Stimulated activated CD8-positive, alpha-beta memory T cell treated with anti-CD3 and anti-CD28 coated beads, Interleukin-12 subunit alpha, Interleukin-12 subunit beta, amount 100 ng/mL, for 1 hour (primary cell): Measurements from ENCODE around the gene DSE.

Experiments used
- DNase-seq: peaks from one replicate; pipeline ENCODE4 v3.0.0-alpha.2; 2020; ENCODE audit warnings: low read depth

The DSE gene

DNA sequence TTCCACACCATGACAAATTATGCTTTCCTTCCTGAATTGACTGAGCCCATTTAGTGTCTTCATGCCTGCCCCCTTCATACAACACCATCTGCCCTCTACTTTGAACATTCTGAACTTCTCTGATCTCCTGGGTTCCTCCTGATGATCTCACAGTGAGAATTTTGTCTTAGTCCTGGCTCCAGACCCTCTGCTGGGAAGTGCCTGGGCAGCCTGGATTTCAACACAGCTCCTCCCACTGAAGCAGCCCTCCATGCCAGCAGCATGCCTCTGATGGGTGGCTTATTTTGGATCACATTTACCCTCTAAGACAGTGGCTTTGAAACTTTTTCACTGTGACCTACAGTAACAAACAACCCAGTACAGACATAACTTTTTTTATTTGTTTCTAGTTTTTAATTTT, 41.5 kb downstream of the DSE start:
- no peak for DNase-seq

DNA sequence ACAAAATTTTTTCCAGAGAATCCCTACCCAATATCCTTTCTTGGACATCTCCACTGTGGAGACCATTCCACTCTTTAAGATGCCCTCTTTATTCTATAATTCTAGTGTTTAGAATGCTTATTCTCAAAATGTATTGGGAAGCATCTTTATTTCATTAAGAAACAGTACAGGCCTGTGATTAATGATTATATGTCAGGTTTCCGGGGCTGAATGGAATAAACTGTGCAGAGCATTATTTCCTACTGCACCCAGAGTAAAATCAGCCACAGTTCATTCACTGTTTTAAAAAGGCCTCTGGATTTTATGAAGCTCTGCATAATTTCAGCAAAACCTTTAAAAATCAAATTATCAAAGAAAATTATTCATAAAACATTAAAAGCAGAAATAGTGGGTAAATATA, 42.6 kb downstream of the DSE start:
- DNase-seq, result no peak

DNA sequence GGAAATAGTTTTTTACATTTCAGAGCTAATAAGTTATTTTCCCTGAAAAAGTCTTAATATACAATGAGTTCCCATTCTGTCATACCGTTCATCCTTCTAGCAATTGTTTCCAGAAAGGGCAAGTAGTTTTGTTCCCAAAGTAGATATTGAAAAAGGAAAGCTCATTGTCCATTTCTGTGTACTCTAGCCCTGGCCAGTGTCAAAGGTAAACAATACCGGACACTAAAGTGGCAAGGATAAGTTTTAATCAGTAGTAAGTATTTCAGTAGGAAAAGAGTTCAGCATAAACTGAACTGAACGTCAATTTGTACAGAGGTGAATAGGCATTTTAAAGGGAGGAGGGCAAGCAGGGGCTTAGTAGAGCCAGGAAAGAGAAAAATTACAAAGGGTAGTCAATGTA, 46.9 kb downstream of the DSE start:
- DNase-seq, result no peak

DNA sequence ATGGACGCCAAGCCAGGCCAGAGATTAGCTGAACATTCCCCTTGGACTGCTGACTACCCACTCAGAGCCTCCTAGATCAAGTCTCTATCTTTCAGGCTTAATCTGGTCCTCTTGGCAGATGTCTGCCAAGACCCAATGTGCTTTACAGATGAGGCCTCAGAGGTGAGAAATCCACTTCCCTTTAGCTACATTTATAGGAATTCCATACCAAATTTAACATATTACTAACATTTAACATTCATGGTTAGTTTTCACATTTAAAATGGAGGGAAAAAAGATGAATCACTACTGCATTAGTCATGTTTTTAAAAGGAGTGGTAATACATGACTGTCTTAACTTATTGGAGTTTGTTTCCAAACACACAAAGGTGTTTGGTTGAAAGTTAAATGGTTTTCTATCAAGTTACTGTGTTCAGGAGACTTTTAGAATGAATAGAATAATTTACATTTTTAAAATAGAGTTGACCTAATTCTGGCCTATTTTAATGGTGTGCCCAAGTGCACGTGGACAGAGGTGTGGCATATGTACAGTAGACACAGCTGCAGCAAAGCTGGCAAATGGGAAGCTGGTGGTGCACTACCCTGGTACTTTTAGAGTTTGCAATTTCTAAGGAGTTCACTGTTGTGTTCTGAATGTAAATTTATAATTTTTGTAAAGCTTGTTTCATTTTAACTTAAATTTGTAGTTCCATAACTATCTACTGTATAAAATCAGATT, 48.5 kb downstream of the DSE start:
- DNase-seq, result no peak

DNA sequence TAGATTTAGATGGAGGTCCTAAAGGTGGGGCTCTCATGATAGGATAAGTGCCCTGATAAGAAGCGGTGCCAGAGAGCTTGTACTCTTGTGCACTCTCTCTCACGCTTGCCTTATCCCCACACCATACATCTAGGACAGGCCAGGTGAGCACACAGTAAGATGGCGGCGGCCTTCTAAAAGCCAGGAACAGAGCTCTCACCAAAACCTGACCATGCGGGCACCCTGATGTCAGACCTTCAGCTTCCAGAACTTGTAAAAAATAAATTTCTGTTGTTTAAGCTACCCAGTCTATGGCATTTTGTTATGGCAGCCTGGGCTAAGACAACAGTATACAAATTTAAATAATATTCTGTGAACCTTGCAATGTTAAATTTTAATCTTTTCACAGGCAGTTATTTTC, 49.6 kb downstream of the DSE start:
- DNase-seq, result no peak

DNA sequence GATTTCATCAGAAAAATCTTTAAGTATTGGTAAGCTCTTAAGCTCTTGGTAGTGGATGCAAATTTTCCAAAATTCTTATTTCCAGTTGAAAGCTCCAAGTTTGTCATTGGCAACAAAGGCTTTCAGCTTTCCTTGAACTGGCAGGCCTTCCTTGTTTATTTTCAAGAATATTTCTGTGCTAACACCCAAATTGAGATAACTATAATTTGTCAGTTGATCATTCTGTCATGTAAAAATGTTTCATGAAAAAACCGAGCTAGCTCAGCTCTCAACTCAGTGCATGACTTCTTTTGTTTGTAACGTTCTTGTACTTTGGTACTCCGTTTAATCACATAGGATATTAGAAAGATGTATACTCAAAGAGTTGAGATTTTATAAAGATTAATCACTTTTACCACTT, 51.5 kb downstream of the DSE start:
- DNase-seq, result no peak

DNA sequence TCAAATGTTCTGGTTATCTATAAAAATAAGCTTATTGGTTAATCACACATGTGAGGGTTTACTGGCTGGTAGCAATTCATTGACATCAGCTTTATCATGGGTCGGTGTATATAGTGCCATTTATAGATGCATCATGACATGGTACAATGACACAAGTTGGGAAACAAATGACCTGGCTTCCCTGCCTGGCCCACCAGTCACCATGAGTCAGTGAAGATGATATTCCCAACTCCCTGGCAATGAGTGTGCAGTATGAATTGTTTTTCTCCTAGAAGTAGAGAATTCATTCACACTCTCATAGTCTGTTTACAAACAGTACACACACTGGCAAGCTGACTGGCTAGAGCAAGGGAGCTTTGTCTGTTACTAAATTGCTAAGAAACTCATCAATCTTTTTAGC, 53.3 kb downstream of the DSE start:
- DNase-seq, result no peak

DNA sequence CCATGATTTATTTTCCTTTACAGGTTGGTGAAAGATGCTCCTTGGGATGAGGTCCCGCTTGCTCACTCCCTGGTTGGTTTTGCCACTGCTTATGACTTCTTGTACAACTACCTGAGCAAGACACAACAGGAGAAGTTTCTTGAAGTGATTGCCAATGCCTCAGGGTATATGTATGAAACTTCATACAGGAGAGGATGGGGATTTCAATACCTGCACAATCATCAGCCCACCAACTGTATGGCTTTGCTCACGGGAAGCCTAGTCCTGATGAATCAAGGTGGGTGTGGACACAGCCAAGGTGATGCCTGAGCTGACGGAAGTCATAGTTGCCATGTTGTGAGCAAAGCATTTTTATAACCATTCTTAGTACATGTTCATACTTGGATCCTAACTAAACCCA, 55.8 kb downstream of the DSE start:
- DNase-seq, result no peak

DNA sequence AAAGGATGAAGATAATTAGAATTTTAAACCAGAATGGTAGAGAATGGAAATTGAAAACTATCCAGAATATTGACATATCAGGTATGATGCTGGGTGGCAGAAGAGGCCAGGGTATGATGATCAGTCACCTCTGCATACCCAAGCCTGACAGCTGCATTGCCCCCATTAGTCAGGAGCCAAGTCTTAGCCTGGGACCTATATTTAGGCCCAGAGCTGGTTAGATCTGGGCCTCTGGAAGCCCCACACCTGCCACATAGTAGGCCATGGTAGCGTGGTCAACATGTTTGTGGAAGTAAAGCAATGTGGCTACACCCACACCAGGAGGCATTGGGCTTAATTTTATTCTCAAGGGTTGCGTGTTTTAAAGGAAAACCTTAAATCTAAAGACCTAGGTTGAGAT, 58.4 kb downstream of the DSE start:
- no peak for DNase-seq

DNA sequence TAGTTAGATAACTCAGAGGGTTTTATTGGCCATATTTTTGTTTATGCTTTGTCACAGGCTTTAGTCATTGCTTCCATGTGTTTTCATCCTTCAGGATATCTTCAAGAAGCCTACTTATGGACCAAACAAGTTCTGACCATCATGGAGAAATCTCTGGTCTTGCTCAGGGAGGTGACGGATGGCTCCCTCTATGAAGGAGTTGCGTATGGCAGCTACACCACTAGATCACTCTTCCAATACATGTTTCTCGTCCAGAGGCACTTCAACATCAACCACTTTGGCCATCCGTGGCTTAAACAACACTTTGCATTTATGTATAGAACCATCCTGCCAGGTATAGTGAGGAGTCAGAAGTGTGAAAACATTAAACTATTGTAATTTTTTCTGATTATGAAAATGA, 60.1 kb downstream of the DSE start:
- DNase-seq, result no peak

DNA sequence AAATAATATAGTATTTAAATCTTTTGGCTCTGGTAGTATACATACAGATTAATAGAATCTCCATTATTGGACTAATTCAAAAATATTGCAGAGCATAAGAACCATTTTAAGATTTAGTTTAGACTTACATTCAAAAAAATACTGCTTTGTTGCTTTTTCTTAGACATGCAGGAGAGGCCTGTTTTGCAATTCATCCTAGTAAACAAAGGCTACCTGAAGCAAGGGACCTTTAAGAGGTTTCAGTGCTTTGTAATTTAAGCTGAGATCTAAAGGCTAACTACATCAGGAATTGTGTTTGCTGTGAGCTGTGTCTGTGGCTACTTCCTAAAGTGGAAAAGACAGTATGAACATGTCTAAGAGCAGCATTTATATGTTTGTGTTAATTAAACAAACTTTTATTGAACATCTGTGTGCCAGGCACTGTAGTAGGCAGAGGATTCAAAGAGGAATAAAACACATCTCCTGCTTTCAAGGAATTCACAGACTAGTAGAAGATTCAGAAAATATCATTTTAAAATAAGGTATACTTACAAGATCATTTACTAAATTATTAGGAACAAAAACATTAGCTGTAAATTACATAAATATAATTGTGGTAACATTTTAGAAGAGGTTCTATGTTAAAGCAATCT, 61.3 kb downstream of the DSE start:
- DNase-seq, result no peak

DNA sequence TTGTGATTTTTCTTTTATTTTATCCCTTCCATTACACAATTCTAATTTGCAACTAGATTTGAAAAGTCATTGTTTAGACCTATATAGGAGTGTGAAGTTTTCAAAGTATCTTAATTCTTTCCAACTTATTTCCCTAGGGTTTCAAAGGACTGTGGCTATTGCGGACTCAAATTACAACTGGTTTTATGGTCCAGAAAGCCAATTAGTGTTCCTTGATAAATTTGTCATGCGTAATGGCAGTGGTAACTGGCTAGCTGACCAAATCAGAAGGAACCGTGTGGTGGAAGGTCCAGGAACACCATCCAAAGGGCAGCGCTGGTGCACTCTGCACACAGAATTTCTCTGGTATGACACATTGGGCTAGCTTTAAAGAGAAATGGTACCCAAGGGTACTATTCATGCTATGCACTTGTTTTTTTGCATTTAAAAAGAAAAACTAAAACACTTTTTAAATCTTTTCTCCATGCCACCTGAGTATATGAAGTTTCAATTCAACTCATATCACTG, 62.5 kb downstream of the DSE start:
- DNase-seq, result no peak

DNA sequence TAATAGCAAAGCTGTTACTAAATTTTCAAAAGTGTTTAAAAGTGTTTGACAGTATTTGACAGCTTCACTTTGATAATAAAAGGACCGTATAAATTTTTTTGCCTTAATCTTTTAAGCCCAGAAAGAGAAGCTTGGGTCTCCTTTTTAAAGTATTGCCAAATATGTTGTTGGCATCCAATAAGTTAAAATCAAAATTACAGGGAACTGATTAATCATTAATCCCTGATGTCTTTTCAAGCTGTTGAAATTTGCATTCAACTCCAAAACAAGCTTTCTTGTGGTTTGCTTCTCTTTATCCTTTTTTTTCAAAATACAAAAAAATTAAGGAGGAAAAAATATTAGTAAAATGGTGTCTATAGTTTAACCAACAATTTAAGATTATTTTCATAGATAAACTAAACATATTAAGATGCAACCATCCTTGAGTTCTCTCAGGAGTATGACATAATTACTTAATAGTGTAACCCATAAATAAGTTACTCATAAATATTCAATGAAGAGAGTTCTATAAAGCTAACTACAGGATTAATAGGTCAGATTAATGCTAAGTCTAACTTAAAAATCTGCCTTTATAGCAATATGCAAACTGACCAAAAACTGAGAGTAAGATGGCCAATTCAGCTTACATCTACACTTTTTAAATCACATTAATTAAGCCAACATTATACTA, 63.4 kb downstream of the DSE start:
- no peak for DNase-seq

DNA sequence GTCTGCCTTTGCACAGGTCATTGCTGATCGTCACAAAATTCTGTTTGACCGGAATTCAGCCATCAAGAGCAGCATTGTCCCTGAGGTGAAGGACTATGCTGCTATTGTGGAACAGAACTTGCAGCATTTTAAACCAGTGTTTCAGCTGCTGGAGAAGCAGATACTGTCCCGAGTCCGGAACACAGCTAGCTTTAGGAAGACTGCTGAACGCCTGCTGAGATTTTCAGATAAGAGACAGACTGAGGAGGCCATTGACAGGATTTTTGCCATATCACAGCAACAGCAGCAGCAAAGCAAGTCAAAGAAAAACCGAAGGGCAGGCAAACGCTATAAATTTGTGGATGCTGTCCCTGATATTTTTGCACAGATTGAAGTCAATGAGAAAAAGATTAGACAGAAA, 65.8 kb downstream of the DSE start:
- DNase-seq, result no peak

DNA sequence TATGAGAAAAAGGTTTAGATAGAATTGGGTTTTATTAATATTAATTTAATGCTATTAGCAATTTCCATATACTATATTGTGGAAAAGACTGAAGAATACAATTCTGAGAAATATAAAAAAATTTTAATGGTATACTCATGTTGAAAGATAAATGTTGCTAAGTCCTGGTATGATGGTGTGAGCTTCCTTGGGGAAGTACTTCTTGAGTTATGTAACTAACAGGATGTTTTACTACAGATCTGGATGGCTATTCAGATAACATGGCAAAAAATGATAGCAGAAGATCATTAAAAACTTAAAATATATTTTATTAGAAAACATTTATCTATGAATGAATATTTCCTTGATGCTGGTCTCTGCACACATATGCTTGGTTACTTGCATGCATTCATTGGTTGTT, 66.9 kb downstream of the DSE start:
- DNase-seq, result no peak

DNA sequence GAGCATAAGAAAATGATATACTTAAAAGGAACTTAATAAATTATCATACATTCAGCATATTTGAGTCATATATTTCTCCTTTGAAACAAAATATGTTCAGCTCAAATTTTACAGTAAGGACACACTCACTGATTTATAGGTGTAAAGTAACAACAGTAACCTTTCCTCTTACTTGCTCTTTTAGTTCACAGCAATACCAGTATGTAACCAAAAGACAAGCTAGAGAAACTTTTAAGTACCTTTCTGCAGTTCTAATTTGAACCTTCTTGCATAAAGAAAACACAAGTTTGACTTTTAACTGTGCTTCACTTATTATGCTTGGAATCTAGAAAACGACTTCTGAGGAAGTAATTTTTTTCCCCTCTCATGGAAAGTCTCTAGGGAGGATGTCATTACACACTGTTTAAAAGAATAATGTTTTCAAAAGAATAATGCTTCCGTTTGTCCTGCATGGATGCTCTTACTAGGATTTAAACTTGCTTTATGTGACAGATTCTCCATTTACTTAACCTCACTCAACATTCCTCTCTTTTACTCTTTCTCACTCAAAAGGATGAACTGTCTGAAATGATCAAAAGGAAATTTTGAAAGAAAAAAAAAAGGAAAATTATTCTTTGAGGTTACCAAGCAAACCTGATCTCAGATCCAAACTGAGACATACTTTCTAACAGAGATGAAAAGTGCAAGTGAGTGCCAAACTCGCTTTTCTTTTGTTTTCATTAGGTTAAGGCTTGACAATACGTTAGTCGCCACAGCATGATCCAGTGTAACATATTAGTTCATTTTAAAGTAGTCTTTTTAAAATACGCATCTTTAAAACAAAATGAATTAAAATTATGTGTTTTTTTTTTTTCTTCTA, 68.1 kb downstream of the DSE start:
- DNase-seq, result no peak

DNA sequence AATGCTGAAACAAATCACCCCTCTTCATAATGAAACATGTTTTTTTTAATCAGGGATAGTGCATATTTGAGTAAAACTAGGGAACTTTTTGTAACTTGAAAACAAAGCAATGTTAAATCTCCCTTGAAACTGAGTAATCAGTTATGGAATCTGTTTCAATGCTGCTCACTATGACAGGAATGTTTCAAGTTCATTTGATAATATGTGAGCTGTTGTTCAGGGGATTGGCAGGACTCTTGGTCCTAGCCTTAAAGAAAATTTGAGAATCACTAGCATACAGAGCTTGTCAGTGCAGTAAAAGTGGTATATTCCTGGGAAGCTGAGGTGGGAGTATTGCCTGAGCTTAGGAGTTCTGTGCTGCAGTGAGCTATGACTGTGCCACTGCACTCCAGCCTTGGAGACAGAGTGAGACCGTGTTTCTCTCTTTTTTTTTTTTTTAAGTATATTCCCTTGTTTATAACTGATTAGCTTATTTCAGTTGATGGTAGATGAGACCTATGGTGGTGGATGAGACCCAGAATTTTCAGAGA, 68.8 kb downstream of the DSE start:
- no peak for DNase-seq

DNA sequence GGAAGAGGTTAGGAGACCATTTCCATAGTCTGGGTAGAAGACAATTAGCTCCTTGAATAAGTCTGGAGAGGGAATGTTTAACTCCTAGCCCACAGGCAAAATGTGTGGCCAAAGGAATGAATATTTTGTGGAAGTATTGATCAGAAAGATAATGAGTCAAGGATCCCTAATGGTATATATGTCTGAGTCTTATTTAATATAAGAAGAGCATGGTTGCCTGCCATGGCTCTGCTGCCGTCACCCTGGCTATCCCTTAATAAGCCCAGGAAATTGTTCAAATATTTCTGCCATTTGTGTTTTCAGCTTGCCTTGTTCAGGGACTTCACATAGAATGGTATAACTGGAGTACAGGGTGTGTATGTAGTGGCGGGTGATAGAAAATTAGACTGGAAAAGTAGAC, 72.4 kb downstream of the DSE start:
- DNase-seq, result no peak

DNA sequence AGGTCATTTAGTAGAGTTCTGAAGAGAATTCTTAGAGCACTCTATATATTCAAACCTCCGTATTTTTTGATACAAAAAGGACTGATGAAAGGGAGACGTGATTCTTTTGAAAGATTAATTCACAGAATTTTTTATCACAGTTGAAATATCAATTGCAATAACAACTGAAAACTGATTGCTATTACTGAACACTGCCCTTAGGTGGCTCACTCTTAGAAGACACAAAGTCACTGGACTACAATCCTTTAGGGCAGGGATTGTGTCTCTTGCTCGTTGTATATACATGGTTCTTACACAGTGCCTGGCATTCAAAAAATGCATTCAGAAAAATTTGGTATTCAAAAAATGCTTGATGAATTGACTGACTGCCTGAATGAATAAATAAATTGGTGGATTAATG, 73.3 kb downstream of the DSE start:
- DNase-seq, result no peak

DNA sequence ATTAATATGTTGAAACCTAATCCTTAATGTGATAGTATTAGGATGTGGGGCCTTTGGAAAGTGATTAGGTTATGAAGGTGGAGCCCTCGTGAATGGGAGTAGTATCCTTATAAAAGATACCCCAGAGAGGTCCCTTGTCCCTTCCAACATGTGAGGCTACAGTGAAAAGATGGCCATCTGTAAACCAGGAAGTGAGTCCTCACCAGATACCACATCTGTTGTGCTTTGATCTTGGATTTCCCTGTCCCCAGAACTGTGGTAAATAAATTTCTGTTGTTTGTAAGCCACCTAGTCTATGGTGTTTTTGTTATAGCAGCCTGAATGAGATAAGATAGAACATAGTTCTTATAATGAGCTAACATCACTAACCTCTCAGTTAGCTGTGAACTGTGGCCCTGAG, 73.8 kb downstream of the DSE start:
- no peak for DNase-seq

DNA sequence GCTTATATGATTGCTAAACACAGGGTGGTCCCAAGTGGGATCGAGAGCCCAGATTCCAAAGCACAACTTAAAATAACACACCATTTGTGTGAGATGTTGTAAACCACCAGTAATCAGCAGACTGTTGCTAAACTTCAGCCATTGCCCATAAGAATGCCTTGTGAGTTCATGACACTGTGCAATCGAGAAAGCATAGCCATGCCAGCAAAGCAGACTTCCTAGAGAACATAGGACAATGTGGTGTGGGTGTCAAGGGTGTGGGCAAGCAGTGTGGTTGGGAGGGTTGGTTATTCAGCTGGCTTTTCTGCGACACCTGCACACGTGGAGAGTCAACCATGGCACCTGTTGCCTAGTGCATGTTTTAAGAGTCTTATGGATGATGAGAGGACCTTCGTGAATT, 74.4 kb downstream of the DSE start:
- DNase-seq, result no peak

DNA sequence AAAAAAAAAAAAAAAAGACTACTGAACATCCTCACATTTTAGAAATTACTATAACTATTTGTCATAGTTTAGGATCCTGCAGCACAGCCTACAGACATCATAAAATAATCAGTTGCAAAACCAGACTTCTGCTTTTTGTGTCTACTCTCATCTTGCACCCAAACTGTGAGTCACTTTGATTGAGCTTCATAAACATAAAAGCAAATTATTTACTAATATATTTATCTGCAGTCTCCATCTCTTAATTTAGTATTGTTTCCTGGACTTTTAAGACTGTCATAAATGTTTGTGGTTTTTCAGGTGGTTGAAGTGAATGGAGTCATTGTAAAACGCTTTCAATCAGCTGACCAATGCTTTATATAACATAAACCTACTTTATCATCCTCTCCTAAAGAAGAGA, 75.7 kb downstream of the DSE start:
- no peak for DNase-seq
